ENCODE measurements around the gene SLC35F4. TPM values are rescaled to one million over a fixed set of nuclear protein-coding genes. Genes with fewer than 3 reads are reported as not detected.
"Not testable (repeated sequence)": the region's sequence is repeated elsewhere in the genome, so short reads cannot be mapped to it uniquely, and the experiment has no call there.

The SLC35F4 gene
- polyA plus RNA-seq (2013, experiment 1 of 2; ENCODE audit: insufficient read length), result not detected
- not detected for polyA plus RNA-seq (2013, experiment 2 of 2; ENCODE audit: insufficient read length)

DNA sequence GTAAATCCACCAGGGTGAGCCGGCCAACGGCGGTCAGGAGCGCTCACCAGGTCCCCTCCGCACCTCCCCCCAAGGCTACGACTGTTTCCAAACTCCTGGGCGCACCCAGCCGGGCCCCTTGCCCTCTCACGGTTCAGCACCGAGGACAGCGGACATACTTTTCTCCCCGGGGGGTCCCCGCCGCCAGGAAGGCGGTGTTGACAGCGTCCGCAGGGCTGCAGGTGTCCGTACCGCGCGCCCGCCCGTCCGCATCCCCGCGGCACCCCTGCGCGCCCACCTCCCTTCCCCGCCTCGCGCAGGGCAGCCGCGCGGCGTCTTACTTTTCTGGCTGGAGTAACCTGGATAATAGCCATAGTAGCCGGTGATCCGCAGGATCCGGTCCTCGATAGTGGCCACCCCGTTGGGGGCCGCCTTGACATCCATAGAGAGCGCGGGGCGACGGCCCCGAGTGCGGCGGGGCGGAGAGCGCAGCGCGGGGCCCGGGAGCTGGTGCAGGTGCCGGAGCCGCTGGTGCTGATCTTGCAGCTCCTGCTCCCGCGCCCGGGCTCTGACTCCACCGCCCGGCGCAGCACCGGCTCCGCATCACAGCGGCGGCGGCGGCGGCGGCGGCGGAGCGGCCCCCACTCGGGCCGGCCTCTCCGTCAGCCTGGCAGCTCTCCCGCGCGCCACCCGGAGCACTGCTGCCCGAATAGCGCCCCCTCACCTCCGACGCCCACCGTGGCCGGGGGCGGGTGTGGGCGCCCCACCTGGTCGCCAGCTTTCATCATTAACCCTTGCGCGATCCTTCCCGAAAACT, at the start of gene SLC35F4:
Gene SLC35F4 (minus strand): TSS at position 690 of the 796 bp plus-strand sequence.
- DNase-seq, result peak; percentile 46

DNA sequence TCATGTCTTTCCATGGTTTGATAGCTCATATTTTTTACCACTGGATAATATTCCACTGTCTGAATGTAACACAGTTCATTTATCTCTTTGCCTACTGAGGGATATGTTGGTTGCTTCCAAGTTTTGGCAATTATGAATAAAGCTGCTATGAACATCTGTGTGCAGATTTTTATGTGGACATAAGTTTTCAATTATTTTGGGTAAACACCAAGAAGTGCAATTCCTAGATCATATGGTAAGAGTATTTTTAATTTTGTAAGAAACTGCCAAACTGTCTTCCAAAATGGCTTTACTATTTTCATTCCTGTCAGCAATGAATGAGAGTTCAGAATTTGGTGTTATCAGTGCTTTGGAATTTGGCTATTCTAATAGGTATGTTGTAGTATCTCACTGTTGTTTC, 43.7 kb upstream of the SLC35F4 start:
- no peak for DNase-seq

DNA sequence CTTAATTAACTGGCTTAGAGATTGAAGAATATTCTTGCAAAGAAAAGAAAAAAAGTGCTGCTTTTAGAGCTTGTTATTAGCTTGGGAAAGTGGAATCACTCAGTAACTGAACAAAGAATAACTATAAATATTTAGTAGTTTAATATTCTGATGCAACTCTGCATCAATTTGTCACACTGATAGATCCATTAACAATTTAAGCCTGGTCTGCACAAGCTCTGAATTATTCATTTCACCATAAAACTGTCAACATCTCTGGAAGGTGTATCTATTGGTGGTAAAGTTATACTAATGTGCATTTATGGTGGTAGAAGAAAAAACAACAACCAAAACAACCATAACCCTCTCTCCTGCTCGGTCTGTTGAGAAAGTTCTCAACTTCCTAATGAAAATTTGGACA, 38.1 kb upstream of the SLC35F4 start:
- DNase-seq, result no peak

GRCh38 chr14:57898837-57899572, 33.1 kb upstream of the SLC35F4 start:
- DNase-seq, result no peak

GRCh38 chr14:57897144-57897748, 31.4 kb upstream of the SLC35F4 start:
- DNase-seq, result no peak

DNA sequence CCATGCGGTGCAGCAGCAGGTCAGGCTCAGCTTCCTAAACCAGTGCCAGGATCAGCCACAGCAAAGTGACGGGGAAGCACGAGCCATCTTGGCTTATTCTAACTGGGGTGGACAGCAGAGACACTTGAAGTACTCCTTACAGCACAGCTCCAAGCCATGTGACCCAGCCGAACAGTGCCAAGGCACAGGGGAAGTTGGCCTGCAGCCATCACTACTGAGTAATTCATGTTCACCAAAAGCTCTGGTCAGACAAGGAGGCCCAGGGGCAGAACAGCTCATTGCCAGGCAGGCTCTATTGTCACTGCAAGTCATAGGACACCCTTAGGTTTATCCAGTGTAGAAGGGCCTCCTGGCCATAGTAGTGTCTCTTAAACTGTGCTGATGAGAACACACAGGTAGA, 23.4 kb upstream of the SLC35F4 start:
- peak; percentile 28 for DNase-seq

GRCh38 chr14:57884175-57884574, 18.3 kb upstream of the SLC35F4 start:
- DNase-seq, result no peak

GRCh38 chr14:57883061-57883460, 17.2 kb upstream of the SLC35F4 start:
- DNase-seq, result no peak

- no peak for DNase-seq
These were observed 13.6 kb upstream of the SLC35F4 start for GRCh38 chr14:57879516-57879915.

GRCh38 chr14:57875985-57876384, 10.1 kb upstream of the SLC35F4 start:
- no peak for DNase-seq

GRCh38 chr14:57875296-57875695, 9.4 kb upstream of the SLC35F4 start:
- no peak for DNase-seq

GRCh38 chr14:57871459-57872080, 5.7 kb upstream of the SLC35F4 start:
- peak; percentile 65 for DNase-seq

DNA sequence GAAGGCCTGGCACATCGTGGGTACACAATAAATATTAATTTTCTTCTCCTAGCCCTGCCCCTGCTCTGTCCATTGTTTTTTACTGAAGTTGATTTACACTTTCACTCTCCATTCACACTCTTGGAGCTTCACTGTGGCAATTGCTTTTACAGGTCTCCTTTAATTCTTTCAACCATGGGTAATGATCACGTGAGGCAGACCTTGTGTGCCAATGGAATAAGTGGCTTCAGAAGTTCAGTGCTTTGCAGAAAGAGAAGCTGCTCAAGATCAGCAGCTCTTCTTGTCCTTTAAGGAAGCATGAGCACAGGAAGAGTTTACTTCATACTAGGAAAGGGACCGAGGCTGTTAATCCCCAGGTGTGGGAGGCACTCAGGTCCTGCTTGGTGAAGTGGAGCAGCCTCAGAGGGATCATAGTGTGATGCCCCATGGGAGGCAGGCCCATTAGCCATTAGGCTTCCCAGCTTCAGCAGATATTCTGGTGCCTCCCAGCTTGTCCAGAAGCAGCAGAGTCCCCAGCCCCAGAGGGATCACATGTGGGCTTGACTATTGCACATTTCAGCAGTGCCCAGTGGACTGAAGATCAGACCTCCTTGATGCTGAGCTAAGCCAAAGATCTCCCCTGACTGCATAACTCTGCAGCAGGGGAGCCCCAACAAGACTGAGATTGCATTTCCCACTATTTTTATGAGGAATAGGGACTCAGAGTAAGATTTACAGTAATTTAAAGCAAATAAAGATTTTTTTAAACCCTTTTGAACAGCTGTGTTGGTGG, 5.0 kb upstream of the SLC35F4 start:
- DNase-seq, result no peak

DNA sequence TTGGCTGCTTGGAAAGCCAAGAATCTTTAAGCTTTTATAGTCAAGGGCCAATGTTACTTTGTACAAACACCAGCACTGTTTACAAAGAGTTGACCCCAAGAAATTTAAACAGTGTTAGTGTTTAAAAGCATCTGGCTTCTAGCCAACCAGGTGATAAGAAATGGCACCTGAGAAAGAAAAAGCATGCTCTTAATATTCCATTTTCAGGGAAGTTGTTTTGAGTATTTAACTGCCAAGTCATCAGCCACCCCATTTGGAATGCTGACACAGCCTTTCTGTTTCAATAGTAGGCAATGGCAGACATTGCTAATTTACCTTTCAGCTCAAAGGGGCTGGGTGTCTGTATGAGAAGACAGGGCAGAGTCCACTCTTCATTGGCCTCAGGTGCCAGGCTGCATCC, 3.7 kb upstream of the SLC35F4 start:
- no peak for DNase-seq

GRCh38 chr14:57866199-57866705, 360 bp upstream of the SLC35F4 start:
- no peak for DNase-seq

- DNase-seq, result no peak
These were observed 858 bp downstream of the SLC35F4 start for GRCh38 chr14:57865066-57865402.

DNA sequence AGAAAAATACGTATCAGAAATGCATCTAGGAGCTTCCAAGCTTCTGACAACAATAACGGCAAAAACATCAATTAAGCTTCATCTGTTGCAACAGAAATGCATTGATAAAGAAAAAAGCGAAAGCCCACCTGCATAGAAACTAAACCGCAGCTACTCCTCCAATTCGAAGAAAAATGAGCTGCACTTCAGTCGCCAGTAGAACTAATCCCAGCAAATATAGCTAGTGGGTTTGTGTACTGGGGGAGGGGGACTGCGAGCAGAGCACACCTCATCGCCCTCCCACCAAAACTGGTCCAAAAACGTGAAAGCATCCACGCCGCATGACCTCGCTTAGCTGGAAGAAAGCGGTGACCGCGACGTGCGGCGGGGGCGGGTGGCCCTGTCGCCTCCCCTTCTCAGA, 1.2 kb downstream of the SLC35F4 start:
- no peak for DNase-seq

DNA sequence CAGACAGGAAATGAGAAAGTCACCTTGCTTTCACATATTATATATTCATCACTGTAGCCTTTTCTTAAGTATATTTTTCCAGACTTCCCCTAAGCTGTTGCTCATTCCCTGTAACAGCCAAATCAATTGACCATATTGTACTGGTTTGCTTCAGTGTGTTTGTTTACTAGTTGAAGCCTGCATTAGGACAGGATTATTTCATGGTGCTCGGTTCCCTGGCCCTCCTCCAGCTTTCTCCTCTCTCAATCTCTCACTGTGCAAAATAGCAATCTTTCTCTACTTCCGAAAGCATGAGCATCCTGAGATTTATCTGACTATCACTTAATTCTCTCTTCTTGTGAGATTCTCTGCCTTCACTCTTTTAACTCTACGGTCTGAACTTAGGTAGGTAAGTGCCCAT, 2.4 kb downstream of the SLC35F4 start:
- no peak for DNase-seq

- DNase-seq, result not testable (repeated sequence)
These were observed 10.2 kb downstream of the SLC35F4 start for GRCh38 chr14:57855666-57856065.

DNA sequence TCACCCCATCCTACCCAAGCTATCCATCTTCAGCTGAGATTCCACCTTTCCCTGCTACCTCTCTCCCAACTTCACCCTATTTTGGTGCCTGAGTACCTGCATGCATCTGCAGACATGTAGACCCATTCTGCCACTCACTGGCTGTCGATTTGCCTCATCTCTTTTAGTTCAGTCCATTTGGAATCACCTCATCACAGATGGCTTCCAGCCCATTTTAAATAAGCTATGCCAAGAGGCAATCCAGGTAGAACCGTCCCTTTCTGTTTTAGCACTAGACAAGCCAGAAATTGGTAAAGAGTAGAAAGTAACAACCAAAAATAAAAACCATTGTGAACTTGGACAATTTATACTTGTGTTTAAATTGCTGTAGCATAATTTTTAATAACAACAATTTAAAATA, 11.3 kb downstream of the SLC35F4 start:
- DNase-seq, result no peak

GRCh38 chr14:57851354-57851753, 14.5 kb downstream of the SLC35F4 start:
- DNase-seq, result no peak

GRCh38 chr14:57848786-57849185, 17.1 kb downstream of the SLC35F4 start:
- no peak for DNase-seq
